ENCODE data around the gene EEF1A2. TPM values are rescaled to one million over a fixed set of nuclear protein-coding genes. Genes with fewer than 3 reads are reported as not detected.

The EEF1A2 gene
- total RNA-seq, 1 donor from 2014 or later, result 20.0 TPM

DNA sequence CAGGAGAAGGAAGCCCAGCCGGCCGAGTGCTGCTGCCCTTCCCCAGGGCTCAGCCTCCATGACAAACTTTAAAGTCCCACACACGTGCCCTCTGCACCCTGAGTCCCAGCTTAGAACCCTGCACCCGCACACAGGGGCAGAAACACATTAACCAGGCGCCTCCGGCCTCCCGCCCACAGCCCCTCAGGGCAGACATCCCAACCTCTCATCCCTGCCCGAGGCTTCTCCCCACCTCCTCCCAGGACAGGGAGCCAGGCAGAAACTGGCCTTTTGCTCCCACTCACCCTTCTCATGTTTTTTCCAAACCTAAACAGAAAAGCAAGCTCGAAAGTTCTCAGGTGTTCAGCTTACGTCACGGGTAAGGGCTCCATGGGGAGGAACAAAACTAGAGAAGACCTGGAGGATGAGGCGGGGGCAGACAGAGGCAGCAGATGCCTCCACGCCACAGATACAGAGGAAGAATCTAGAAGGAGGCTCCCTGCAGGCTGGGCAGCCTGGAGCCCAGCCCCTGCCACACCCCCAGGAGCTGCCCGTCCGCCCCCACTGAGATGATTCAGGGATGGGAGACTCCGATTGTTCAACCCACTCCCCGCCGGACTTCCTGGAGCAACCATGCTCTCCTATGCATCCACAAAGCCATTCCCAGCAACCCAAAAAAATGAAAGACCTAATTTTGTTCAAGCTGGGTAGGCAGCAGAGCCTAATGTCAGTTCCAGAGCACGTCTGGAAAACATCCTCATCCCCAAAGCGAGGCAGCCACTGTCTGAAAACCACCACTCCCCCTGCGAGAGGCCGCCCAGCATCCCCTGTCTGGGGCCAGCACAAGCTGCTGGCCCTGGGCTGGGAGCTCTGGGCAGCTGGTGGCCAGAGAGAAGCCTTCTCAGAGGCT is 35.2 kb downstream of the EEF1A2 start:
- no peak overlapping the region for H3K4me3 ChIP-seq (ENCODE audit: low read depth, low read length)
- DNase-seq (ENCODE audit: low read depth), result no peak
- TF ChIP-seq, protein P1, sequence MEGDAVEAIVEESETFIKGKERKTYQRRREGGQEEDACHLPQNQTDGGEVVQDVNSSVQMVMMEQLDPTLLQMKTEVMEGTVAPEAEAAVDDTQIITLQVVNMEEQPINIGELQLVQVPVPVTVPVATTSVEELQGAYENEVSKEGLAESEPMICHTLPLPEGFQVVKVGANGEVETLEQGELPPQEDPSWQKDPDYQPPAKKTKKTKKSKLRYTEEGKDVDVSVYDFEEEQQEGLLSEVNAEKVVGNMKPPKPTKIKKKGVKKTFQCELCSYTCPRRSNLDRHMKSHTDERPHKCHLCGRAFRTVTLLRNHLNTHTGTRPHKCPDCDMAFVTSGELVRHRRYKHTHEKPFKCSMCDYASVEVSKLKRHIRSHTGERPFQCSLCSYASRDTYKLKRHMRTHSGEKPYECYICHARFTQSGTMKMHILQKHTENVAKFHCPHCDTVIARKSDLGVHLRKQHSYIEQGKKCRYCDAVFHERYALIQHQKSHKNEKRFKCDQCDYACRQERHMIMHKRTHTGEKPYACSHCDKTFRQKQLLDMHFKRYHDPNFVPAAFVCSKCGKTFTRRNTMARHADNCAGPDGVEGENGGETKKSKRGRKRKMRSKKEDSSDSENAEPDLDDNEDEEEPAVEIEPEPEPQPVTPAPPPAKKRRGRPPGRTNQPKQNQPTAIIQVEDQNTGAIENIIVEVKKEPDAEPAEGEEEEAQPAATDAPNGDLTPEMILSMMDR (conservative IDR thresholded peaks at IDR 0.05; ENCODE audit: low read depth, low read length), result no peak

DNA sequence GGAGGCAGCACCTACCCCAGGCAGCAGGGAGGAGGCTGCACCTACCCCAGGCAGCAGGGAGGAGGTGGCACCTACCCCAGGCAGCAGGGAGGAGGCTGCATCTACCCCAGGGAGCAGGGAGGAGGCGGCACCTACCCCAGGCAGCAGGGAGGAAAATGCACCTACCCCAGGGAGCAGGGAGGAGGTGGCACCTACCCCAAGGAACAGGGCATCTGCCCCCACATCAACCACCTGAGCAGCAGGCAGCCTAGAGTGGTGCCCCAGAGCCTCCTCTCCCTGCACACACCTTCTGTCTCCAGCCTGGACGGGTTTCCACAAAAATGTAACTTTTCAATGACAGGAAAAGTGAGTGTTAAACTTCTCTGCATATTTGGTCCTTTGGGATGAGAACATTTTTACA is 36.6 kb downstream of the EEF1A2 start:
- TF ChIP-seq, protein P1 (conservative IDR thresholded peaks at IDR 0.05; ENCODE audit: low read depth, low read length), result no peak
- H3K4me3 ChIP-seq (ENCODE audit: low read depth, low read length), result no peak overlapping the region
- no peak for DNase-seq (ENCODE audit: low read depth)

DNA sequence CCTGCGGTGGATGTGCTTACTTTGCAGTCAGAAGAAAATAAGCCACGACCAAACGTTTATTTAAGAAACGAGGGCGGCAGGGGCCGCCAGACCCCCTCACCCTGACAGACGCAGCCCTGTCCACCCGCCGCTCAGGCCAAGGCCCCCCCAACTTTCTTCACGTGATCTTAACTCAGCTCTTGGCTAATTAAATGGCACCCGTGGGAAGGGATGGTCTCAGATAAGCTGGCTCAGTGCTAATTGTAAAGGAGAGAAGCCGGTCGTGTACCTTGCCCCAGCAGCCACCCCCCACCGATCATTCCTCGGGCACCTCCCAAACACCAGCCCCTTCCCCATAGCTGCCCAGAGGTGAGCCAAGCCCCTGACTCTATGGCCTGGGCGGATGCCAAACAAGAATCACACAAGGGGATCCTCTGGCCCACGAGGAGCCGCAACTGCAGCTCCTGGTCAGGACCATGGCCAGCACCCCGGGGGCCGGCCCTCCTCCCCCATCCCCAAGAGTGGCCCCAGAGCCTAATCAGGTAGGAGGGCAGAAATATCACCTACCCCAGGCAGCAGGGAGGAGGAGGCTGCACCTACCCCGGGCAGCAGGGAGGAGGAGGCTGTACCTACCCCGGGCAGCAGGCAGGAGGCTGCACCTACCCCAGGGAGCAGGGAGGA is 37.6 kb downstream of the EEF1A2 start:
- no peak for DNase-seq (ENCODE audit: low read depth)
- H3K4me3 ChIP-seq (ENCODE audit: low read depth, low read length), result no peak overlapping the region

DNA sequence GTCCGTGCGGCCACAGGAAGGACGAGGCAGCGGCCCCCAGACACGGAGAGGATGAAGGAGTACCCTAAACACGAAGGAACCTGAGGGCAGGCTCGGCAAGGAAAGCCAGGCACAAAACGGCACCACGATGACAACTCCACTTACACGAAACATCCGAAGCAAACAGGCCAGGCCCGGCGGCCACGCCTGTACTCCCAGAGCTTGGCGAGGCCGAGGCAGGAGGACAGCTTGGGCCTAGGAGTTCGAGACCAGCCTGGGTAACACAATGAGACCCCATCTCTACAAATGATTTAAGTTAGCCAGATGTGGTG is 39.9 kb downstream of the EEF1A2 start:
- TF ChIP-seq, protein P1 (conservative IDR thresholded peaks at IDR 0.05; ENCODE audit: low read depth, low read length), result no peak
- no peak for DNase-seq (ENCODE audit: low read depth)
- no peak overlapping the region for H3K4me3 ChIP-seq (ENCODE audit: low read depth, low read length)

More for the DNA sequence above, 37.6 kb downstream of the EEF1A2 start:
- TF ChIP-seq, protein P1 (conservative IDR thresholded peaks at IDR 0.05; ENCODE audit: low read depth, low read length), result no peak

DNA sequence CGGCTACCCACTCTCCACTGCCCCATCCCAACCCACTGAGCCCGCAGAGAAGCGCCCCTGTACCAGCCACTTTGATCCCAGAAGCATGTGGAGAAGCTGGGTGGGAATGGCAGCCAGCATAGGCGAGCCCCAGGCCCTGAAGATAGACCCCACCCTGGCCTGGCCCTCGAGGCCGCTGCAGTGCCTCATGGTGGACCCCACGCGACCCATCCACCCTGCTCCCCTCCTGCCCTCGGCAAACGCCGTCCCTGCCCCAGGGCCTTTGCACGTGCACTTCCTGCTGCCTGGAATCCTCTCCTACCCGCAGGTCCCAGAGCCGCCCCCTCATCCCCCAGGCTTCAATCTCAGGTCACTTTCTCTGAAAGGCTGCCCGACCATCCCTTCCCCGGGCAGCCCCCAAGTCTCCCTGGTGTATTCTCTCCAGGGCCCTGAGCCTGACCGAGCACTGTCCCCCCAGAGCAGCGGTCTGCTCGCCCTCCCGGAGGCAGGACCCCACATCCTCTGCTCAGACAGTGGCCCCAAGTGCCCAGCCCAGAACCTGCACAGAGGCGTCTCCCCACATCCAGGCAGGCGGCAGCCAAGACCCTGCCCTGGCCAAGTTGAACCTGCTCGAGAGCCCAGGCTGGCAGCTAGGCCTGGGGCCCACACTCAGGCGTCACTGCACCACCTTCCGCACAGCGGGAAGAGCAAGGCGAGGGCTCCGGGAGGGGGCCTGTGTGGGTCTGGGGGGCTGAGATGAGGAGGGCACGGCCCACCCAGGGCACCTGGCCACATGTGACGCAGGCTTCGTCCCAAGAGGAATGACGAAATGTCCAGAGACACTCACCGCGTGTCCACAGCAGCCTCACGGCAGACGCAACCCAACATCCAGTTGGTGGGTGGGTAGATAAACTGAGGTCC is 40.5 kb downstream of the EEF1A2 start:
- H3K4me3 ChIP-seq (ENCODE audit: low read depth, low read length), result no peak overlapping the region
- TF ChIP-seq, protein P1 (conservative IDR thresholded peaks at IDR 0.05; ENCODE audit: low read depth, low read length), result no peak
- DNase-seq (ENCODE audit: low read depth), result no peak

DNA sequence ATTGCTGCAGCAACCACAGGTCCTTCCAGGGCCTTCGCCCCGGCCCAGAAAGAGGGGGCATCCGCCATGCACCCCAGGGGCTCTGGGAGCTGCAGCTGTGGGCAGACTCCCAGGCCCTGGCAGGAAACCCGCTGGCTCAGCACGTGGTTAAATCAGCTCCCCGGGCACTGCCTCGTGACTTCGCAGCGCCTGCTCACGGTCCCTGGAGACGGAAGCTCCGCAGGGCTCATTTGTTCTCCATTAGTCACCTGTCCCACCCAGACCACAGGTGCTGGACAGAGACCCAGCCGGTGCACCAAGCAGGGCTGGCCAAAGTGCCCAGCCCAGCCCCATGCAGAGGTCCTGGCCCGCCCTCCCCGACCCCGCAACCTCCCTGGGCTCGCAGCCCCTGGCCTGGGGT is 41.1 kb downstream of the EEF1A2 start:
- DNase-seq (ENCODE audit: low read depth), result no peak
- no peak overlapping the region for H3K4me3 ChIP-seq (ENCODE audit: low read depth, low read length)
- TF ChIP-seq, protein P1 (conservative IDR thresholded peaks at IDR 0.05; ENCODE audit: low read depth, low read length), result no peak
